ENCODE measurements around the gene SART3.

Gene SART3

DNA sequence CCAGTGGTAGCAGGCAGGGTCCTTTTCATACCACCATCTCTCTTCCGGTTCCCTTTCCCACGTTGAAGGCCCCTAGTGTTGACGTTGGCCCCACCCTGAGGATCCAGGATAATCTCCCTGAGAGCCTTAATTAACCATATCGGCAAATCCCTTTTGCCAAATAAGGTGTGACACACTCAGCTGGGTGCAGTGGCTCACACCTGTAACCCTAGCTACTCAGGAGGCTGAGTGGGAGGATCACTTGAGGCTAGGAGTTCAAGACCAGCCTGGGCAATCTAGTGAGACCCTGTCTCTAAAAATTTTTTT, 39.7 kb upstream of the SART3 start:
- H3K4me3 ChIP-seq (replicated peaks in 1 of 2; ENCODE audit: low read depth in 2 of 2, low read length in 2 of 2), result no peak overlapping the region
- DNase-seq (ENCODE audit: low read depth in 2 of 2), result no peak
- TF ChIP-seq, protein P1, sequence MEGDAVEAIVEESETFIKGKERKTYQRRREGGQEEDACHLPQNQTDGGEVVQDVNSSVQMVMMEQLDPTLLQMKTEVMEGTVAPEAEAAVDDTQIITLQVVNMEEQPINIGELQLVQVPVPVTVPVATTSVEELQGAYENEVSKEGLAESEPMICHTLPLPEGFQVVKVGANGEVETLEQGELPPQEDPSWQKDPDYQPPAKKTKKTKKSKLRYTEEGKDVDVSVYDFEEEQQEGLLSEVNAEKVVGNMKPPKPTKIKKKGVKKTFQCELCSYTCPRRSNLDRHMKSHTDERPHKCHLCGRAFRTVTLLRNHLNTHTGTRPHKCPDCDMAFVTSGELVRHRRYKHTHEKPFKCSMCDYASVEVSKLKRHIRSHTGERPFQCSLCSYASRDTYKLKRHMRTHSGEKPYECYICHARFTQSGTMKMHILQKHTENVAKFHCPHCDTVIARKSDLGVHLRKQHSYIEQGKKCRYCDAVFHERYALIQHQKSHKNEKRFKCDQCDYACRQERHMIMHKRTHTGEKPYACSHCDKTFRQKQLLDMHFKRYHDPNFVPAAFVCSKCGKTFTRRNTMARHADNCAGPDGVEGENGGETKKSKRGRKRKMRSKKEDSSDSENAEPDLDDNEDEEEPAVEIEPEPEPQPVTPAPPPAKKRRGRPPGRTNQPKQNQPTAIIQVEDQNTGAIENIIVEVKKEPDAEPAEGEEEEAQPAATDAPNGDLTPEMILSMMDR (IDR thresholded peaks at IDR 0.05; ENCODE audit: low read depth, low read length), result no peak

DNA sequence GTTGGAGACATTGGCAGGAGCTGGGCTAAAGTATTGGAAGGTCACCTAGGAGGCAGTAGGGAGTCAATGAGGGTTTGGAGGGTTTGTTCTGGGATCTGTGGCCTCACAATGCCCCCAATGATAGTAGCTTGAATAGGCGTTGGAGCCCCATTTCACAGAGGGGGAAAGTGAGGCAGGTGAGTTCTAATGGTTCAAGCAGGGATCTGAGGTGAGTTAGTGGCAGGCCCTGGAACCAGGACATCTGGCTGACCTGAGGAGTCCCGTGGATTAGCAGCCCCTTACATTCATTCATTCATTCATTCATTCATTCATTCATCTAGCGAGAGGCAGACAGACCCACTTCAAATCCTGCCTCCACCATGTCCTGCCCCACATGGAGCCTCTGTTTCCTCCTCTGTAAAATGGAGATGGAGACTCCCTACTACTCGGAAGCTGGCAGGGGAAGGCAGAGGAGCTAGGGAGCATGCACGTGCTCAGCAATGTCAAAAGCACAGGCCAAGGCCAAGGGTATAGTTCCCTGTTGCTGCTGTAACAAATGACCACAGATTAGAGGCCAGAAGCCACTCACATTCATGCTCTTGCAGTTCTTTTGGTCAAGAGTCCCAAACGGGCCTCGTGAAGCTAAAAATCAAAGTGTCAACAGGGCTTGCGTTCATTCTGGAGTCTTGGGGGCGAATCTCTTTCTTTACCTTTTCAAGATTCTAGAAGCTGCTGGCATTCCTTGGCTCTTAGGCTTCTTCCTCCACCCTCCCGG, 39.2 kb upstream of the SART3 start:
- no peak overlapping the region for H3K4me3 ChIP-seq (replicated peaks in 1 of 2; ENCODE audit: low read depth in 2 of 2, low read length in 2 of 2)
- DNase-seq (ENCODE audit: low read depth in 2 of 2), result no peak
- TF ChIP-seq, protein P1 (IDR thresholded peaks at IDR 0.05; ENCODE audit: low read depth, low read length), result no peak

DNA sequence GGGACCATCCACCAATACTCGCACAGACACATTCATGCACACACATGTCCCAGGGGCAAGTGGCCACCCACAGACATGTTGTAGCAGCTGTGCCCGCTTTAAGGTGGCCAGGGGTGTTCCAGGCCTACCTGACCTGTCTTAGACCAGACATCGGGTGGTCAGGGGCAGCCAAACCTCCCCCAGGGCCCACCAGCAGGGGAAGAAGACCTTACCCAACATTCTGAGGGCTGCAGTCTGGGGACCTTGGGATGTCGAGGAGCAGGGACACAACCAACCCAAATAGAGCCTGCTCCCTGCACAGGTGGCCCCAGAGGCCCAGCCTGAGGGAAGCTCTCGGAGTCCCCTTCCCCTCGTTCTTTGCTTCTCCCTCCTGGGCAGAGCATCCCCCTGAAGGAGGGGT, 38.6 kb upstream of the SART3 start:
- H3K4me3 ChIP-seq (replicated peaks in 1 of 2; ENCODE audit: low read depth in 2 of 2, low read length in 2 of 2), result no peak overlapping the region
- TF ChIP-seq, protein P1 (IDR thresholded peaks at IDR 0.05; ENCODE audit: low read depth, low read length), result no peak
- DNase-seq (ENCODE audit: low read depth in 2 of 2), result no peak

DNA sequence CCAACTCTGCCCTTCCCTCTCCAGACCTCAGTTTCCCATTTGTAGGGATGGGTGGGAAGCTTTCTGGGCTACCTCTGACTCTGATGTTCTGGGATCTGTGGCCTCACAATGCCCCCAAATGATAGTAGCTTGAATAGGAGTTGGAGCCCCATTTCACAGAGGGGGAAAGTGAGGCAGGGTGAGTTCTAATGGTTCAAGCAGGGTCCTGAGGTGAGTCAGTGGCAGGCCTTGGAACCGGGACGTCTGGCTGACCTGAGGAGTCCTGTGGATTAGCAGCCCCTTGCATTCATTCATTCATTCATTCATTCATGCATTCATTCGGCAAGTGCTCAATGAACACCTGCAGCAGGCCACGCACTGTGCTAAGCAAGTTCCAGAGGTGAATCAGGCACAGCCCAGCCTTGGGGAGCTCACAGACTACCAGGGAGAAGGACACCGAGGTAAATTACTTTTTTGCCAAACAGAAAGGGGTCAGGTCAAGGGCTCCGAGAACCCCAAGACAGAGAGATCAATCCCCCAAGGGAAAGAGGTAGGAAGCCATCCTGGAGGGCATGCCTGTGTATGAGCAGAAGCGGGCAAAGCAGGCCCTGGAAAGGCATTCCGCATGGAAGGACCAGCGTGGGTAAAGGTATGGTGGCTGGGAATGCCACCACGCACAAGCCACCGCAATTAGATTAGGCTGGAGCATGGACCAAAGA, 37.7 kb upstream of the SART3 start:
- H3K4me3 ChIP-seq (replicated peaks in 1 of 2; ENCODE audit: low read depth in 2 of 2, low read length in 2 of 2), result no peak overlapping the region
- DNase-seq (ENCODE audit: low read depth in 2 of 2), result no peak
- TF ChIP-seq, protein P1 (IDR thresholded peaks at IDR 0.05; ENCODE audit: low read depth, low read length), result no peak

- TF ChIP-seq, protein P1 (IDR thresholded peaks at IDR 0.05; ENCODE audit: low read depth, low read length), result no peak
- peak within 1 kb of the TSS in 1 of 2 donors; percentile 45 for H3K4me3 ChIP-seq (replicated peaks in 1 of 2; ENCODE audit: low read depth in 2 of 2, low read length in 2 of 2)
Measured at GRCh38 chr12:108597559-108598471, 36.8 kb upstream of the SART3 start, which contains the start of gene TMEM119. TMEM119 (minus strand) TSS chr12:108598084; CDS start chr12:108592383, 5,701 bp downstream.

GRCh38 chr12:108596854-108597558, 36.0 kb upstream of the SART3 start:
- no peak for DNase-seq (ENCODE audit: low read depth in 2 of 2)
- TF ChIP-seq, protein P1 (IDR thresholded peaks at IDR 0.05; ENCODE audit: low read depth, low read length), result no peak
- H3K4me3 ChIP-seq (replicated peaks in 1 of 2; ENCODE audit: low read depth in 2 of 2, low read length in 2 of 2), result peak overlapping the region in 1 of 2 donors; percentile 45

More at GRCh38 chr12:108597559-108598471, 36.8 kb upstream of the SART3 start, which contains the start of gene TMEM119:
- peak in 1 of 2 donors; percentile 70 for DNase-seq (ENCODE audit: low read depth in 2 of 2)

All from cardiac fibroblast (primary cell).